Spleen (tissue), 7 donors: ENCODE measurements around the gene LEMD3.

Source experiments
- CTCF ChIP-seq, 11 experiments: fragments of 200-600 bp in 7 of 11; fragments of 450-650 bp in 4 of 11; sonication (generic) in 4 of 11; IDR thresholded peaks in 8 of 11; conservative IDR thresholded peaks in 3 of 11; 1 replicate in 7 of 11; 2 replicates in 4 of 11; pipeline versions ENCODE4 v1.4.0 to v1.8.0; 2016 to 2021; ENCODE audit warnings: antibody characterized with exemption in 11 of 11, inconsistent platforms in 4 of 11, mild to moderate bottlenecking in 1 of 11
- POLR2AphosphoS5 ChIP-seq, 3 donors: sonication (generic); formaldehyde crosslinking; IDR thresholded peaks; one replicate each; pipeline ENCODE4 v1.5.1; 2017; ENCODE audit warnings: antibody characterized with exemption in 3 of 3
- donor health status: DM: no; HTN: no; CAD: no; lungs with moderate emphysema.
- donor health status: DM: no; HTN: no; CAD: no.
- donor health status: DM: no; HTN: no; CAD: no.

- TF ChIP-seq CTCF (IDR thresholded peaks at IDR 0.05 in 8 of 11, conservative IDR thresholded peaks at IDR 0.05 in 3 of 11) (no peak), POLR2AphosphoS5 (IDR thresholded peaks at IDR 0.05) (no peak)
Measured at GRCh38 chr12:65122703-65123102, 46.7 kb upstream of the LEMD3 start.
